K562 (cell line): ENCODE results near the gene CELSR3. TPM values are rescaled to one million over a fixed set of nuclear protein-coding genes. Genes with fewer than 3 reads are reported as not detected.

Source experiments
- ATAC-seq: fragments of 200-7000 bp; cut with Tn5 transposase; 3 replicates; pipeline ENCODE4 v1.9.1; 2020; ENCODE audit warnings: moderate library complexity
- BruUV-seq: library from RNA; stranded (reverse); fragments of 400-500 nt; replicated peaks from 2 replicates; lab custom pipeline; 2021; lab: Mats Ljungman, UMichigan
- CTCF ChIA-PET: fragments of 300-600 bp; formaldehyde crosslinking; extraction: SDS; loops from one replicate; lab custom pipeline; 2021; ENCODE audit warnings: low intra/inter-chr PET ratio; lab: Yijun Ruan, JAX
- POLR2A ChIA-PET: fragments of 300-600, 350-650 bp; sonication (Branson Sonifier 250); formaldehyde crosslinking; extraction: SDS; loops from one replicate; lab custom pipeline; 2021; ENCODE audit warnings: antibody characterized with exemption, inconsistent platforms; lab: Yijun Ruan, JAX
- DNase-seq, 4 experiments: peaks; one replicate each; pipeline versions ENCODE4 v3.0.0 to v3.0.0-alpha.2; 2011 to 2018; ENCODE audit warnings: low spot score in 3 of 4, mixed read lengths in 3 of 4; ENCODE audit errors: extremely low read depth in 1 of 4
- FAIRE-seq: peaks from 2 replicates; lab custom pipeline; 2011; peaks lifted over from hg19 to GRCh38; lab: Jason Lieb, UNC
- H2AFZ ChIP-seq: 2 replicates; pipeline ENCODE4 v1.6.0; 2011; ENCODE audit warnings: low read depth, low read length, control low read depth, inconsistent platforms
- H3K27ac ChIP-seq: fragments of 200-600 bp; 3 replicates; pipeline ENCODE4 v1.8.0; 2011; ENCODE audit warnings: low read depth, mild to moderate bottlenecking, control low read depth, inconsistent platforms, low read length, moderate library complexity, mixed read lengths; ENCODE audit errors: extremely low read depth
- H3K27me3 ChIP-seq, 2 experiments: fragments of 300-600 bp in 1 of 2; 2 replicates in 1 of 2; 3 replicates in 1 of 2; pipeline versions ENCODE4 v1.6.0 to v1.8.0; 2011; ENCODE audit warnings: inconsistent platforms in 2 of 2, low read length in 2 of 2, mild to moderate bottlenecking in 1 of 2, mixed read lengths in 1 of 2, moderate library complexity in 1 of 2; ENCODE audit not compliant: control insufficient read depth in 2 of 2, insufficient read depth in 2 of 2
- H3K36me3 ChIP-seq: fragments of 300-600 bp; 3 replicates; pipeline ENCODE4 v1.8.0; 2011; ENCODE audit warnings: mild to moderate bottlenecking, low read length, inconsistent platforms; ENCODE audit not compliant: control insufficient read depth, insufficient read depth
- H3K4me1 ChIP-seq, 2 experiments: fragments of 200-600 bp in 1 of 2; replicated peaks in 1 of 2; 2 replicates in 1 of 2; 3 replicates in 1 of 2; pipeline versions ENCODE4 v1.5.1 to v1.8.0; 2011; ENCODE audit warnings: inconsistent platforms in 2 of 2, low read length in 2 of 2, mild to moderate bottlenecking in 1 of 2, mixed read lengths in 1 of 2, moderate library complexity in 1 of 2; ENCODE audit not compliant: control insufficient read depth in 2 of 2, insufficient read depth in 2 of 2
- H3K4me2 ChIP-seq: 2 replicates; pipeline ENCODE4 v1.6.1; 2011; ENCODE audit warnings: low read length, control low read depth, inconsistent platforms, mixed read lengths; ENCODE audit not compliant: insufficient read depth
- H3K4me3 ChIP-seq: fragments of 200-600 bp; sonication (generic), shearing (Covaris generic); 2 replicates; pipeline ENCODE4 v1.5.1; 2016; ENCODE audit warnings: control low read depth, inconsistent platforms
- H3K79me2 ChIP-seq: fragments of 200-600 bp; 3 replicates; pipeline ENCODE4 v1.8.0; 2011; ENCODE audit warnings: low read length, inconsistent platforms; ENCODE audit not compliant: control insufficient read depth, insufficient read depth
- H3K9ac ChIP-seq, 2 experiments: 2 replicates each; pipeline versions ENCODE4 v1.6.0 to v1.6.1; 2011; ENCODE audit warnings: low read depth in 2 of 2, low read length in 2 of 2, control low read depth in 1 of 2, inconsistent platforms in 1 of 2, mild to moderate bottlenecking in 1 of 2, mixed read lengths in 1 of 2; ENCODE audit not compliant: insufficient read depth in 1 of 2
- H3K9me1 ChIP-seq: one replicate; pipeline ENCODE4 v1.6.0; 2011; ENCODE audit warnings: inconsistent platforms, mild to moderate bottlenecking, low read length, moderate library complexity; ENCODE audit not compliant: control insufficient read depth, insufficient read depth
- H3K9me3 ChIP-seq: replicated peaks from 2 replicates; pipeline ENCODE4 v1.5.1; 2011; ENCODE audit warnings: low read depth, low read length, inconsistent platforms; ENCODE audit not compliant: control insufficient read depth, insufficient read depth
- H4K20me1 ChIP-seq: replicated peaks from 2 replicates; pipeline ENCODE4 v1.6.1; 2011; ENCODE audit warnings: low read length, inconsistent platforms, mixed read lengths; ENCODE audit not compliant: control insufficient read depth, insufficient read depth
- BACH1 ChIP-seq: fragments of 200-800 bp; sonication (Bioruptor generic); IDR thresholded peaks from 2 replicates; pipeline ENCODE4 v1.6.1; 2016; ENCODE audit warnings: missing genetic modification characterization, missing compliant biosample characterization
- CBX3 ChIP-seq, 2 experiments: IDR thresholded peaks; 1 replicate in 1 of 2; 2 replicates in 1 of 2; pipeline ENCODE4 v1.6.1; 2012; ENCODE audit warnings: inconsistent platforms in 2 of 2, low read length in 2 of 2, borderline replicate concordance in 1 of 2, control low read depth in 1 of 2
- CHAMP1 ChIP-seq: fragments of 450-650 bp; IDR thresholded peaks from 2 replicates; pipeline ENCODE4 v1.6.1; 2016; ENCODE audit warnings: mild to moderate bottlenecking
- FOXJ3 ChIP-seq: sonication (generic); formaldehyde crosslinking; IDR thresholded peaks from 2 replicates; pipeline ENCODE4 v1.4.0; 2020; ENCODE audit warnings: mild to moderate bottlenecking, missing genetic modification reagents
- KDM2B ChIP-seq: fragments of 250-450 bp; sonication (Bioruptor Pico); IDR thresholded peaks from 2 replicates; pipeline ENCODE4 v1.8.0; 2021; ENCODE audit warnings: mild to moderate bottlenecking, moderate library complexity
- KLF10 ChIP-seq: fragments of 250-450 bp; sonication (Bioruptor Pico); IDR thresholded peaks from 2 replicates; pipeline ENCODE4 v1.6.1; 2021; ENCODE audit warnings: matching md5 sums
- MEIS2 ChIP-seq: fragments of 450-650 bp; IDR thresholded peaks from 2 replicates; pipeline ENCODE4 v1.6.1; 2014; ENCODE audit warnings: mild to moderate bottlenecking; ENCODE audit not compliant: partially characterized antibody
- MXI1 ChIP-seq: IDR thresholded peaks from 2 replicates; pipeline ENCODE4 v1.6.1; 2011; ENCODE audit warnings: low read depth, mild to moderate bottlenecking, improper control_type of control experiment, low read length
- POLR2G ChIP-seq: fragments of 200-400 bp; formaldehyde crosslinking; IDR thresholded peaks from 2 replicates; pipeline ENCODE4 v1.6.1; 2017; ENCODE audit warnings: low read depth, mild to moderate bottlenecking, antibody characterized with exemption, low read length, moderate library complexity
- STAG1 ChIP-seq: sonication (generic); formaldehyde crosslinking; IDR thresholded peaks from 2 replicates; pipeline ENCODE4 v1.5.0; 2020; ENCODE audit warnings: missing genetic modification reagents, borderline replicate concordance
- TAF15 ChIP-seq: fragments of 200-400 bp; formaldehyde crosslinking; IDR thresholded peaks from 2 replicates; pipeline ENCODE4 v1.6.1; 2017; ENCODE audit warnings: mild to moderate bottlenecking, low read depth, low read length, moderate library complexity
- ZBED1 ChIP-seq: IDR thresholded peaks from 2 replicates; pipeline ENCODE4 v1.6.1; 2014
- WGBS: fragments of 100-300 bp; shearing (Covaris generic); methylation state at CpG from one replicate; pipeline ENCODE4 v1.1.6; 2016; ENCODE audit warnings: low coverage, mixed read lengths; ENCODE audit not compliant: insufficient coverage; ENCODE audit errors: missing lambda C conversion rate; 5-methylcytosine and 5-hydroxymethylcytosine counted together
- in situ Hi-C: fragments of 300-500 bp; cut with MboI; formaldehyde crosslinking; loops from 4 replicates; pipeline ENCODE4 v1.15.0; 2018; ENCODE audit warnings: inconsistent platforms, mixed read lengths
- intact Hi-C: fragments of 100-400 bp; cut with micrococcal nuclease; formaldehyde crosslinking; loops from 2 replicates; pipeline ENCODE4 v1.14.2; 2022
- polyA plus RNA-seq, 8 experiments: library from polyadenylated mRNA; depleted of rRNA in 4 of 8; stranded (reverse) in 5 of 8; unstranded in 3 of 8; fragments of >200 nt; fragmentation: Nextera tagmentation in 2 of 8; fragmentation: Illumina TruSeq in 1 of 8; extraction: Ambion mirVana in 2 of 8; extraction: Trizol in 1 of 8; gene quantifications; 2 replicates each; pipeline versions ENCODE4 v1.2.1 to v1.2.3, GENCODE V29; 2011 to 2014; ENCODE audit warnings: inconsistent platforms in 1 of 8, missing spikeins in 1 of 8
- total RNA-seq, 7 experiments: library from RNA; depleted of rRNA in 6 of 7; stranded (reverse); fragments of >200 nt in 6 of 7; fragmentation: Illumina TruSeq in 2 of 7; extraction: Trizol in 2 of 7; gene quantifications; 2 replicates each; pipeline versions ENCODE4 v1.2.1 to v1.2.3, GENCODE V29; 2011 to 2021; ENCODE audit warnings: low replicate concordance in 1 of 7
- TF ChIP-seq, protein P1 (sequence below), 2 experiments: fragments of 250-450 bp in 1 of 2; fragments of 450-650 bp in 1 of 2; sonication (Bioruptor Pico) in 1 of 2; IDR thresholded peaks; 2 replicates each; pipeline versions ENCODE4 v1.6.1 to v1.8.0; 2016 to 2021; ENCODE audit warnings: mild to moderate bottlenecking in 2 of 2, moderate library complexity in 2 of 2, missing compliant biosample characterization in 1 of 2, missing genetic modification characterization in 1 of 2
- TF ChIP-seq, protein P2 (sequence below): fragments of 450-650 bp; IDR thresholded peaks from 2 replicates; pipeline ENCODE4 v1.6.1; 2014; ENCODE audit warnings: low read depth, mild to moderate bottlenecking, moderate library complexity, borderline replicate concordance
- TF ChIP-seq, protein P3 (sequence below): fragments of 450-650 bp; IDR thresholded peaks from 2 replicates; pipeline ENCODE4 v1.6.1; 2016; ENCODE audit warnings: antibody characterized with exemption

CELSR3 gene
- total and polyA plus RNA-seq, 9 of the 15 experiments (the other 6 are each of a cell fraction or from before 2014, with no cell fraction given), result 0.10 to 2.7 (median 0.76) TPM

GRCh38 chr3:48661501-48662144 is 1.1 kb downstream of the CELSR3 start:
- DNase-seq, result peak; percentile 74 to 88 (median 87)
- ATAC-seq, result no peak; the same call in 2 of the 3 replicates
- Histone ChIP-seq H3K4me2 (no peak overlapping the region; the same call in 1 of the 2 replicates), H3K9me3 (no peaks in the 10 kb centered on the region), H4K20me1 (no peaks in the 10 kb centered on the region), H3K4me1 (peaks cover 2 to 36% of the 10 kb centered on the region in 2 experiments; a peak in 4 of 5 replicates), H3K9ac (peak overlapping the region in 1 of 2 experiments; percentile 4; a peak in 1 of 4 replicates), H3K27me3 (no peaks in the 10 kb centered on the region; a peak in 1 of 5 replicates), H3K27ac (no peak overlapping the region), H3K36me3 (peaks cover 2% of the 10 kb centered on the region; the same call in 1 of the 3 replicates), H3K9me1 (no peaks in the 10 kb centered on the region), H2AFZ (no peak overlapping the region), H3K79me2 (no peaks in the 10 kb centered on the region), H3K4me3 (no peak overlapping the region; the same call in 1 of the 2 replicates)
- WGBS, result 22% methylated on average over 30 of the region's 67 CpGs
- intact Hi-C loops (no loop called here), in situ Hi-C loops (no loop called here)
- ChIA-PET CTCF (no interaction called here), POLR2A (interaction anchor here (0.6 to 1.5 kb wide), 6 partner anchors 9 to 261 kb away, joined by 3 to 5 read pairs (median 3); no protein-coding TSS in a partner anchor)
- peak; percentile 82 for FAIRE-seq
- no TSS peak for BruUV-seq
- TF ChIP-seq, protein P1, sequence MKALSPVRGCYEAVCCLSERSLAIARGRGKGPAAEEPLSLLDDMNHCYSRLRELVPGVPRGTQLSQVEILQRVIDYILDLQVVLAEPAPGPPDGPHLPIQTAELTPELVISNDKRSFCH (CRISPR knock-in tag; IDR thresholded peaks at IDR 0.05), result no peak
- TF ChIP-seq, protein P1 (tag; IDR thresholded peaks at IDR 0.05), result peak; percentile 66; the same call in 1 of the 2 replicates
- peak; percentile 69; the same call in 1 of the 2 replicates for TF ChIP-seq BACH1 (tag)
- peak; percentile 11 for TF ChIP-seq MEIS2
- no peak for TF ChIP-seq KDM2B (CRISPR knock-in tag)
- TF ChIP-seq STAG1, result peak; percentile 96
- no peak for TF ChIP-seq TAF15
- peak; percentile 86 for TF ChIP-seq CHAMP1
- peak; percentile 88 for TF ChIP-seq FOXJ3
- TF ChIP-seq CBX3 (IDR thresholded peaks at IDR 0.05; ENCODE audit: borderline replicate concordance in 1 of 2, low read length in 2 of 2), result 0 out of 3 replicates have a peak, but pooled peaks of 1 of the 2 experiments have one; percentile 51
- no peak for TF ChIP-seq ZBED1
- peak; percentile 92 for TF ChIP-seq MXI1
- TF ChIP-seq KLF10, result no peak
- peak; percentile 41; the same call in 1 of the 2 replicates for TF ChIP-seq POLR2G
- TF ChIP-seq, protein P2, sequence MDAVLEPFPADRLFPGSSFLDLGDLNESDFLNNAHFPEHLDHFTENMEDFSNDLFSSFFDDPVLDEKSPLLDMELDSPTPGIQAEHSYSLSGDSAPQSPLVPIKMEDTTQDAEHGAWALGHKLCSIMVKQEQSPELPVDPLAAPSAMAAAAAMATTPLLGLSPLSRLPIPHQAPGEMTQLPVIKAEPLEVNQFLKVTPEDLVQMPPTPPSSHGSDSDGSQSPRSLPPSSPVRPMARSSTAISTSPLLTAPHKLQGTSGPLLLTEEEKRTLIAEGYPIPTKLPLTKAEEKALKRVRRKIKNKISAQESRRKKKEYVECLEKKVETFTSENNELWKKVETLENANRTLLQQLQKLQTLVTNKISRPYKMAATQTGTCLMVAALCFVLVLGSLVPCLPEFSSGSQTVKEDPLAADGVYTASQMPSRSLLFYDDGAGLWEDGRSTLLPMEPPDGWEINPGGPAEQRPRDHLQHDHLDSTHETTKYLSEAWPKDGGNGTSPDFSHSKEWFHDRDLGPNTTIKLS, result 0 out of 2 replicates have a peak, but pooled peaks have one; percentile 46
- TF ChIP-seq, protein P3, sequence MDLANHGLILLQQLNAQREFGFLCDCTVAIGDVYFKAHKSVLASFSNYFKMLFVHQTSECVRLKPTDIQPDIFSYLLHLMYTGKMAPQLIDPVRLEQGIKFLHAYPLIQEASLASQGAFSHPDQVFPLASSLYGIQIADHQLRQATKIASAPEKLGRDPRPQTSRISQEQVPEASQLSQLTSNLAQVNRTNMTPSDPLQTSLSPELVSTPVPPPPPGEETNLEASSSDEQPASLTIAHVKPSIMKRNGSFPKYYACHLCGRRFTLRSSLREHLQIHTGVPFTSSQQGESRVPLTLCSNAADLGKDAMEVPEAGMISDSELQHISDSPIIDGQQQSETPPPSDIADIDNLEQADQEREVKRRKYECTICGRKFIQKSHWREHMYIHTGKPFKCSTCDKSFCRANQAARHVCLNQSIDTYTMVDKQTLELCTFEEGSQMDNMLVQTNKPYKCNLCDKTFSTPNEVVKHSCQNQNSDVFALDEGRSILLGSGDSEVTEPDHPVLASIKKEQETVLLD, result peak; percentile 75
